H1 (cell line): ENCODE results near the gene DDX51. TPM values are rescaled to one million over a fixed set of nuclear protein-coding genes. Genes with fewer than 3 reads are reported as not detected.

Experiments used
- CTCF ChIA-PET: fragments of 300-600 bp; sonication (Branson Sonifier 250); formaldehyde crosslinking; loops from one replicate; lab custom pipeline; 2021; ENCODE audit not compliant: partially characterized antibody; lab: Charles Lee
- POLR2A ChIA-PET: fragments of 300-600 bp; sonication (Branson Sonifier 250); formaldehyde crosslinking; loops from one replicate; lab custom pipeline; 2021; ENCODE audit warnings: inconsistent platforms; ENCODE audit not compliant: partially characterized antibody; lab: Charles Lee
- DNase-seq, 2 experiments: peaks; one replicate each; pipeline versions ENCODE4 v3.0.0 to v3.0.0-alpha.2; 2010 to 2022; ENCODE audit warnings: low spot score in 2 of 2, low read depth in 1 of 2, mixed read lengths in 1 of 2
- FAIRE-seq: peaks from 2 replicates; lab custom pipeline; 2011; peaks lifted over from hg19 to GRCh38; lab: Jason Lieb, UNC
- H2AFZ ChIP-seq: 2 replicates; pipeline ENCODE4 v1.8.1; 2012; ENCODE audit warnings: low read length, inconsistent platforms
- H2AK5ac ChIP-seq: 2 replicates; pipeline ENCODE4 v1.6.1; 2013; ENCODE audit warnings: low read depth, low read length
- H2BK120ac ChIP-seq: replicated peaks from 2 replicates; pipeline ENCODE3; 2013; ENCODE audit warnings: low read depth, low read length, inconsistent platforms
- H2BK12ac ChIP-seq: 2 replicates; pipeline ENCODE4 v1.6.1; 2013; ENCODE audit warnings: low read depth, low read length
- H2BK15ac ChIP-seq: 2 replicates; pipeline ENCODE4 v1.6.1; 2013; ENCODE audit warnings: low read length
- H2BK20ac ChIP-seq: 2 replicates; pipeline ENCODE4 v1.6.1; 2013; ENCODE audit warnings: low read length
- H2BK5ac ChIP-seq: 2 replicates; pipeline ENCODE4 v1.6.1; 2013; ENCODE audit warnings: low read depth, low read length
- H3K14ac ChIP-seq: 2 replicates; pipeline ENCODE4 v1.6.1; 2013; ENCODE audit warnings: inconsistent platforms; ENCODE audit not compliant: insufficient read length
- H3K18ac ChIP-seq: 2 replicates; pipeline ENCODE4 v1.6.1; 2013; ENCODE audit warnings: low read length; ENCODE audit errors: extremely low read depth
- H3K23ac ChIP-seq: 2 replicates; pipeline ENCODE4 v1.6.1; 2013; ENCODE audit warnings: inconsistent platforms; ENCODE audit not compliant: insufficient read length
- H3K23me2 ChIP-seq: 2 replicates; pipeline ENCODE4 v1.6.1; 2013; ENCODE audit warnings: low read depth, low read length
- H3K27ac ChIP-seq: 2 replicates; pipeline ENCODE4 v1.6.1; 2011; ENCODE audit warnings: low read depth, low read length, inconsistent platforms
- H3K27me3 ChIP-seq, 4 experiments: replicated peaks in 1 of 4; 1 replicate in 1 of 4; 2 replicates in 3 of 4; pipeline versions ENCODE4 v1.6.1 to v1.8.1; 2011 to 2013; ENCODE audit warnings: low read length in 3 of 4, mild to moderate bottlenecking in 3 of 4, inconsistent platforms in 2 of 4, mixed read lengths in 2 of 4, moderate library complexity in 1 of 4; ENCODE audit not compliant: control insufficient read depth in 3 of 4, insufficient read depth in 3 of 4; ENCODE audit errors: extremely low read depth in 1 of 4
- H3K36me3 ChIP-seq, 4 experiments: 2 replicates each; pipeline versions ENCODE4 v1.6.1 to v1.8.1; 2011 to 2013; ENCODE audit warnings: mild to moderate bottlenecking in 4 of 4, low read length in 3 of 4, moderate library complexity in 2 of 4, control low read depth in 1 of 4, inconsistent platforms in 1 of 4; ENCODE audit not compliant: insufficient read depth in 4 of 4, control insufficient read depth in 2 of 4
- H3K4ac ChIP-seq: replicated peaks from 2 replicates; pipeline ENCODE3; 2013; ENCODE audit warnings: low read length, low read depth, mixed read lengths, inconsistent platforms; ENCODE audit not compliant: insufficient read length
- H3K4me1 ChIP-seq, 4 experiments: replicated peaks in 1 of 4; 1 replicate in 1 of 4; 2 replicates in 3 of 4; pipeline versions ENCODE4 v1.6.1 to v1.8.1; 2011 to 2013; ENCODE audit warnings: low read length in 3 of 4, inconsistent platforms in 2 of 4, mixed read lengths in 1 of 4; ENCODE audit not compliant: insufficient read depth in 4 of 4, control insufficient read depth in 3 of 4
- H3K4me2 ChIP-seq, 2 experiments: 2 replicates each; pipeline versions ENCODE4 v1.6.1 to v1.8.1; 2011 to 2013; ENCODE audit warnings: low read depth in 2 of 2, low read length in 2 of 2, control low read depth in 1 of 2, inconsistent platforms in 1 of 2, mild to moderate bottlenecking in 1 of 2; ENCODE audit not compliant: insufficient read depth in 1 of 2
- H3K4me3 ChIP-seq, 4 experiments: fragments of 200-600, 300-600 bp in 1 of 4; sonication (generic), shearing (Covaris generic), sonication (Bioruptor Twin) in 1 of 4; 2 replicates each; pipeline versions ENCODE4 v1.5.1 to v1.8.1; 2011 to 2016; ENCODE audit warnings: low read length in 4 of 4, low read depth in 3 of 4, control low read depth in 2 of 4, inconsistent platforms in 2 of 4, mild to moderate bottlenecking in 2 of 4, mixed read lengths in 1 of 4, moderate library complexity in 1 of 4; ENCODE audit not compliant: insufficient read depth in 2 of 4; ENCODE audit errors: extremely low read depth in 1 of 4
- H3K56ac ChIP-seq: replicated peaks from 2 replicates; pipeline ENCODE3; 2013; ENCODE audit warnings: low read depth, mild to moderate bottlenecking, mixed read lengths, low read length, inconsistent platforms; ENCODE audit not compliant: insufficient read length
- H3K79me1 ChIP-seq: 2 replicates; pipeline ENCODE4 v1.6.1; 2013; ENCODE audit warnings: low read depth, low read length, control low read depth
- H3K79me2 ChIP-seq, 2 experiments: 2 replicates each; pipeline versions ENCODE4 v1.6.1 to v1.8.1; 2012 to 2013; ENCODE audit warnings: low read length in 2 of 2, mild to moderate bottlenecking in 2 of 2, inconsistent platforms in 1 of 2; ENCODE audit not compliant: insufficient read depth in 2 of 2, control insufficient read depth in 1 of 2
- H3K9ac ChIP-seq, 4 experiments: replicated peaks in 1 of 4; 1 replicate in 1 of 4; 2 replicates in 3 of 4; pipeline versions ENCODE4 v1.6.1 to v1.8.1; 2011 to 2013; ENCODE audit warnings: low read depth in 3 of 4, low read length in 3 of 4, control low read depth in 2 of 4, mild to moderate bottlenecking in 2 of 4, moderate library complexity in 2 of 4, inconsistent platforms in 1 of 4; ENCODE audit errors: extremely low read depth in 1 of 4
- H3K9me3 ChIP-seq, 2 experiments: 2 replicates each; pipeline versions ENCODE4 v1.6.1 to v1.8.1; 2012 to 2013; ENCODE audit warnings: mild to moderate bottlenecking in 2 of 2, moderate library complexity in 2 of 2, control low read depth in 1 of 2, inconsistent platforms in 1 of 2, low read depth in 1 of 2, low read length in 1 of 2, mixed read lengths in 1 of 2; ENCODE audit not compliant: insufficient read depth in 2 of 2
- H4K20me1 ChIP-seq, 2 experiments: replicated peaks in 1 of 2; 2 replicates each; pipeline versions ENCODE3 to v1.8.1; 2011 to 2013; ENCODE audit warnings: inconsistent platforms in 2 of 2, low read length in 2 of 2, mild to moderate bottlenecking in 1 of 2; ENCODE audit not compliant: insufficient read depth in 2 of 2, control insufficient read depth in 1 of 2
- H4K5ac ChIP-seq: 2 replicates; pipeline ENCODE4 v1.6.1; 2013; ENCODE audit warnings: low read length, low read depth, mixed read lengths, inconsistent platforms; ENCODE audit not compliant: insufficient read length
- H4K8ac ChIP-seq: 2 replicates; pipeline ENCODE4 v1.8.0; 2013; ENCODE audit warnings: mild to moderate bottlenecking, moderate library complexity, low read length, inconsistent platforms; ENCODE audit not compliant: insufficient read depth; ENCODE audit errors: extremely low read depth
- H4K91ac ChIP-seq: replicated peaks from 2 replicates; pipeline ENCODE3; 2013; ENCODE audit warnings: low read length, mixed read lengths, inconsistent platforms; ENCODE audit not compliant: insufficient read length
- ASH2L ChIP-seq: fragments of 200-600, 300-600 bp; sonication (generic); IDR thresholded peaks from one replicate; pipeline ENCODE4 v1.7.1; 2017; ENCODE audit warnings: low read length
- CBX5 ChIP-seq: fragments of 300-800, 300-1000 bp; sonication (generic); IDR thresholded peaks from 2 replicates; pipeline ENCODE4 v1.7.1; 2016; ENCODE audit warnings: antibody characterized with exemption, low read length, low read depth
- CEBPB ChIP-seq: IDR thresholded peaks from 2 replicates; pipeline ENCODE4 v1.6.1; 2012; ENCODE audit warnings: low read depth, low read length
- HDAC2 ChIP-seq, 2 experiments: fragments of 300-600 bp in 1 of 2; sonication (generic) in 1 of 2; IDR thresholded peaks; 2 replicates each; pipeline ENCODE4 v1.6.1; 2011 to 2012; ENCODE audit warnings: low read depth in 2 of 2, low read length in 2 of 2, mild to moderate bottlenecking in 2 of 2, moderate library complexity in 2 of 2, borderline replicate concordance in 1 of 2, inconsistent platforms in 1 of 2
- HDAC6 ChIP-seq: IDR thresholded peaks from one replicate; pipeline ENCODE4 v1.7.1; 2012; ENCODE audit warnings: low read depth, mild to moderate bottlenecking, inconsistent platforms, low read length, moderate library complexity
- KDM4A ChIP-seq: IDR thresholded peaks from one replicate; pipeline ENCODE4 v1.7.1; 2012; ENCODE audit warnings: low read depth, mild to moderate bottlenecking, moderate library complexity, low read length, inconsistent platforms; ENCODE audit not compliant: severe bottlenecking
- KDM5A ChIP-seq: fragments of 200-600 bp; IDR thresholded peaks from 2 replicates; pipeline ENCODE4 v1.7.1; 2012; ENCODE audit warnings: mild to moderate bottlenecking, low read length, inconsistent platforms, mixed read lengths
- NANOG ChIP-seq: IDR thresholded peaks from 2 replicates; pipeline ENCODE4 v1.6.1; 2011; ENCODE audit warnings: low read length, low read depth, mild to moderate bottlenecking, inconsistent platforms; ENCODE audit not compliant: insufficient read depth, poor library complexity, severe bottlenecking
- SP1 ChIP-seq: IDR thresholded peaks from 2 replicates; pipeline ENCODE4 v1.6.1; 2011; ENCODE audit warnings: low read depth, low read length
- SP4 ChIP-seq: IDR thresholded peaks from 2 replicates; pipeline ENCODE4 v1.6.1; 2012; ENCODE audit warnings: low read length, inconsistent platforms
- SRF ChIP-seq: IDR thresholded peaks from 2 replicates; pipeline ENCODE4 v1.6.1; 2011; ENCODE audit warnings: mild to moderate bottlenecking, low read depth, low read length, moderate library complexity
- SUZ12 ChIP-seq: fragments of 200-600 bp; sonication (generic); IDR thresholded peaks from 2 replicates; pipeline ENCODE4 v1.6.1; 2012; ENCODE audit warnings: mild to moderate bottlenecking, inconsistent platforms, low read length, moderate library complexity, mixed read lengths
- TAF1 ChIP-seq: IDR thresholded peaks from 2 replicates; pipeline ENCODE4 v1.6.1; 2011; ENCODE audit warnings: mild to moderate bottlenecking, low read depth, low read length
- TAF7 ChIP-seq: optimal IDR thresholded peaks from 2 replicates; pipeline ENCODE3; 2011; ENCODE audit warnings: low read depth, mild to moderate bottlenecking, inconsistent platforms, low read length, moderate library complexity, borderline replicate concordance
- TBP ChIP-seq: IDR thresholded peaks from 2 replicates; pipeline ENCODE4 v1.6.1; 2011; ENCODE audit warnings: low read depth, low read length, improper control_type of control experiment
- WGBS, 2 experiments: shearing (Covaris generic) in 1 of 2; methylation state at CpG; one replicate each; pipeline versions ENCODE4 v1.1.6 to v1.1.7; 2013 to 2015; ENCODE audit warnings: low lambda C conversion rate in 2 of 2, mixed read lengths in 2 of 2, inconsistent platforms in 1 of 2, low coverage in 1 of 2, missing lambda C conversion rate in 1 of 2; ENCODE audit not compliant: insufficient replicate concordance in 2 of 2, insufficient coverage in 1 of 2, insufficient read length in 1 of 2; ENCODE audit errors: extremely low coverage in 1 of 2, missing lambda C conversion rate in 1 of 2; 5-methylcytosine and 5-hydroxymethylcytosine counted together
- polyA plus RNA-seq, 7 experiments: library from polyadenylated mRNA; depleted of rRNA in 3 of 7; stranded (reverse) in 5 of 7; unstranded in 2 of 7; fragments of >200 nt in 5 of 7; fragments of 200-250 nt in 2 of 7; gene quantifications; 1 replicate in 5 of 7; 2 replicates in 1 of 7; 4 replicates in 1 of 7; pipeline versions ENCODE4 v1.2.1 to v1.2.3, GENCODE V29; 2011 to 2013; ENCODE audit warnings: missing spikeins in 2 of 7, mixed read lengths in 2 of 7
- total RNA-seq: library from RNA; stranded (reverse); fragmentation: NEBNext Ultra II Directional; extraction: Animal tissue kit (Norgen Biotek cat#: 25700); gene quantifications from 2 replicates; pipeline ENCODE4 v1.2.1, GENCODE V29; 2021

The DDX51 gene
- total and polyA plus RNA-seq, 2 of the 8 experiments (the other 6 are each of a cell fraction or from before 2014, with no cell fraction given): 11.2 to 24.4 TPM

DNA sequence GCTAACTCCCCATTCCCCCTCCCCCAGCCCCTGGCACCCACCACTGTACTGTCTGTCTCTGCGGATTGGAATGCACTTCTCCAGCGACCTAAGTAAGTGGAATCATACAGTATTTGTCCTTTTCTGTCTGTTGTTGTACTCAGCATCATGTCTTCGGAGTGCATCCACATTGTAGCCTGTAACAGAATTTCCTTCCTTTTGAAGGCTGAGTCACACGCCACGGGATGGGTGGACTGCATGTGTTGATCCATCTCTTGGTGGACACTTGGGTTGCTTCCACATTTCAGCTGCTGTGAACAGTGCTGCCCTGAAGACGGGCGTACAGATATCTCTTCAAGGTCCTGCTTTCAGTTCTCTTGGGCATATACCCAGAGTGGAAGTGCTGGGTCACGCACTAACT, 34.4 kb downstream of the DDX51 start:
- no peak overlapping the region for H3K4ac ChIP-seq
- no peak overlapping the region for H2BK12ac ChIP-seq
- H2BK120ac ChIP-seq: no peak overlapping the region
- no peak overlapping the region for H2AFZ ChIP-seq
- no peak for DNase-seq
- no peak overlapping the region for H3K18ac ChIP-seq
- H3K79me1 ChIP-seq: no peaks in the 10 kb centered on the region
- no peak for TF ChIP-seq KDM4A
- no peak for TF ChIP-seq CEBPB
- no peak for TF ChIP-seq SRF
- no peak for TF ChIP-seq SP4
- no peak for TF ChIP-seq SP1
- TF ChIP-seq TBP: no peak
- no peak for TF ChIP-seq TAF7
- TF ChIP-seq HDAC2 (IDR thresholded peaks at IDR 0.05; ENCODE audit: borderline replicate concordance in 1 of 2, low read depth in 2 of 2, low read length in 2 of 2): no peak
- TF ChIP-seq HDAC6: no peak
- TF ChIP-seq KDM5A: no peak
- no peak for TF ChIP-seq SUZ12
- TF ChIP-seq TAF1: no peak
- no peak for TF ChIP-seq CBX5
- TF ChIP-seq ASH2L: no peak
- TF ChIP-seq NANOG: no peak
- peaks cover 3 to 6% of the 10 kb centered on the region in 2 experiments for H4K20me1 ChIP-seq
- H3K56ac ChIP-seq: no peak overlapping the region
- peaks cover 5 to 16% (median 10%) of the 10 kb centered on the region in 4 experiments; a peak in 7 of 8 replicates for H3K36me3 ChIP-seq
- H2BK15ac ChIP-seq: no peak overlapping the region
- POLR2A ChIA-PET: no interaction called here
- H3K27ac ChIP-seq: no peak overlapping the region
- FAIRE-seq: no peak
- H3K14ac ChIP-seq: no peak overlapping the region
- no peaks in the 10 kb centered on the region for H3K79me2 ChIP-seq
- H2BK5ac ChIP-seq: no peak overlapping the region
- no peak overlapping the region for H2AK5ac ChIP-seq
- CTCF ChIA-PET: no interaction called here
- H4K8ac ChIP-seq: no peak overlapping the region
- no peaks in the 10 kb centered on the region for H3K23me2 ChIP-seq
- H2BK20ac ChIP-seq: no peak overlapping the region
- WGBS, 2 experiments: 83% methylated on average over 8 of the region's 8 CpGs; no CpG with 5 or more reads in 1 of the 2 experiments
- no peaks in the 10 kb centered on the region for H3K27me3 ChIP-seq
- H3K9me3 ChIP-seq: no peaks in the 10 kb centered on the region
- H4K91ac ChIP-seq: no peak overlapping the region
- H3K4me3 ChIP-seq: no peak overlapping the region
- no peak overlapping the region for H4K5ac ChIP-seq
- H3K4me1 ChIP-seq: peaks cover 0 to 2% (median 0%) of the 10 kb centered on the region in 4 experiments; a peak in 2 of 7 replicates
- no peak overlapping the region for H3K4me2 ChIP-seq
- no peak overlapping the region for H3K23ac ChIP-seq
- H3K9ac ChIP-seq: no peak overlapping the region
